Lower lobe of right lung (tissue), 2 donors: Measurements from ENCODE around the gene HEATR5A. TPM values are rescaled to one million over a fixed set of nuclear protein-coding genes. Genes with fewer than 3 reads are reported as not detected.

ENCODE experiments used
- ATAC-seq, 2 donors: fragments of 200-7000 bp; cut with Tn5 transposase; one replicate each; pipeline ENCODE4 v1.9.1; 2020 to 2022; ENCODE audit warnings: mild to moderate bottlenecking in 2 of 2, moderate library complexity in 2 of 2
- DNase-seq: peaks from one replicate; pipeline ENCODE4 v3.0.0-alpha.2; 2020
- H3K27ac ChIP-seq: fragments of 200-600 bp; one replicate; pipeline ENCODE4 v1.8.0; 2022
- H3K27me3 ChIP-seq: fragments of 200-600 bp; one replicate; pipeline ENCODE4 v1.8.0; 2022; ENCODE audit warnings: low read depth
- H3K36me3 ChIP-seq: fragments of 200-600 bp; one replicate; pipeline ENCODE4 v1.8.0; 2022; ENCODE audit warnings: mild to moderate bottlenecking
- H3K4me1 ChIP-seq: fragments of 200-600 bp; one replicate; pipeline ENCODE4 v1.8.0; 2022
- H3K4me3 ChIP-seq: fragments of 200-600 bp; one replicate; pipeline ENCODE4 v1.8.0; 2022; ENCODE audit warnings: mild to moderate bottlenecking
- H3K9me3 ChIP-seq: fragments of 200-600 bp; one replicate; pipeline ENCODE4 v1.8.0; 2022
- intact Hi-C: fragments of 100-400 bp; cut with DNase I; formaldehyde crosslinking; loops from one replicate; pipeline ENCODE4 v1.11.0; 2022
- total RNA-seq: library from RNA; stranded (reverse); fragmentation: NEBNext Ultra II Directional; extraction: Animal tissue kit (Norgen Biotek cat#: 25700); gene quantifications from one replicate; pipeline ENCODE4 v1.2.1, GENCODE V29; 2021
- TF ChIP-seq, protein P1 (sequence below): fragments of 200-600 bp; IDR thresholded peaks from one replicate; pipeline ENCODE4 v1.8.0; 2022; ENCODE audit warnings: antibody characterized with exemption, mild to moderate bottlenecking
- donor health status: DM: no; HTN: yes; CAD: no; lungs with severe emphysema.

HEATR5A gene
- total RNA-seq, 1 donor from 2014 or later = 41.6 TPM

DNA sequence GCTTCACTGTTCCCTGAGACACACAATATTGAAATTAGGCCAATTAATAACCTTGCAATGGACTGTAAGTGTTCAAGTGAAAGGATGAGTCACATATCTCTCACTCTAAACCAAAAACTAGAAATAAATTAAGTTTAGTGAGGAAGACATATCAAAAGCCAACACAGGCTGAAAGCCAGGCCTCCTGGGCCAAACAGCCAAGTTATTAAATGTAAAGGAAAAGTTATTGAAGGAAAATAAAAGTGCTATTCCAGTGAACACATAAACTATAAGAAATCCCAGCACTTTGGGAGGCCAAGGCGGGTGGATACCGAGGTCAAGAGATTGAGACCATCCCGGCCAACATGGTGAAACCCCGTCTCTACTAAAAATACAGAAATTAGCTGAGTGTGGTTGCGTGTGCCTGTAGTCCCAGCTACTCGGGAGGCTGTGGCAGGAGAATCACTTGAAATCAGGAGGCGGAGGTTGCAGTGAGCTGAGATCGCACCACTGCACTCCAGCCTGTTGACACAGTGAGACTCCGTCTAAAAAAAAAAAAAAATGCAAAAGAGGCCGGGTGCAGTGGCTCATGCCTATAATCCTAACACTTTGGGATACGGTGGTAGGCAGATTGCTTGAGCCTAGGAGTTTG, 10.4 kb upstream of the HEATR5A start:
- TF ChIP-seq, protein P1, sequence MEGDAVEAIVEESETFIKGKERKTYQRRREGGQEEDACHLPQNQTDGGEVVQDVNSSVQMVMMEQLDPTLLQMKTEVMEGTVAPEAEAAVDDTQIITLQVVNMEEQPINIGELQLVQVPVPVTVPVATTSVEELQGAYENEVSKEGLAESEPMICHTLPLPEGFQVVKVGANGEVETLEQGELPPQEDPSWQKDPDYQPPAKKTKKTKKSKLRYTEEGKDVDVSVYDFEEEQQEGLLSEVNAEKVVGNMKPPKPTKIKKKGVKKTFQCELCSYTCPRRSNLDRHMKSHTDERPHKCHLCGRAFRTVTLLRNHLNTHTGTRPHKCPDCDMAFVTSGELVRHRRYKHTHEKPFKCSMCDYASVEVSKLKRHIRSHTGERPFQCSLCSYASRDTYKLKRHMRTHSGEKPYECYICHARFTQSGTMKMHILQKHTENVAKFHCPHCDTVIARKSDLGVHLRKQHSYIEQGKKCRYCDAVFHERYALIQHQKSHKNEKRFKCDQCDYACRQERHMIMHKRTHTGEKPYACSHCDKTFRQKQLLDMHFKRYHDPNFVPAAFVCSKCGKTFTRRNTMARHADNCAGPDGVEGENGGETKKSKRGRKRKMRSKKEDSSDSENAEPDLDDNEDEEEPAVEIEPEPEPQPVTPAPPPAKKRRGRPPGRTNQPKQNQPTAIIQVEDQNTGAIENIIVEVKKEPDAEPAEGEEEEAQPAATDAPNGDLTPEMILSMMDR = no peak
- H3K27ac ChIP-seq = no peak overlapping the region
- H3K9me3 ChIP-seq = no peaks in the 10 kb centered on the region
- intact Hi-C loops = no loop called here
- H3K36me3 ChIP-seq = no peaks in the 10 kb centered on the region
- no peaks in the 10 kb centered on the region for H3K4me1 ChIP-seq
- no peaks in the 10 kb centered on the region for H3K27me3 ChIP-seq
- ATAC-seq = no peak
- DNase-seq = no peak
- no peak overlapping the region for H3K4me3 ChIP-seq

GRCh38 chr14:31429791-31430190, 9.4 kb upstream of the HEATR5A start:
- Histone ChIP-seq H3K4me1 (no peaks in the 10 kb centered on the region), H3K9me3 (no peaks in the 10 kb centered on the region), H3K27me3 (no peaks in the 10 kb centered on the region), H3K4me3 (no peak overlapping the region), H3K36me3 (no peaks in the 10 kb centered on the region), H3K27ac (no peak overlapping the region)
- ATAC-seq (no peak), DNase-seq (no peak)
- intact Hi-C loops = no loop called here
- TF ChIP-seq, protein P1 = no peak

- H3K27me3 ChIP-seq = no peaks in the 10 kb centered on the region
- intact Hi-C loops = no loop called here
- no peak for ATAC-seq
- DNase-seq = no peak
- TF ChIP-seq, protein P1 = no peak
- H3K4me1 ChIP-seq = no peaks in the 10 kb centered on the region
- H3K27ac ChIP-seq = no peak overlapping the region
- H3K4me3 ChIP-seq = no peak overlapping the region
- no peaks in the 10 kb centered on the region for H3K9me3 ChIP-seq
- H3K36me3 ChIP-seq = no peaks in the 10 kb centered on the region
These were observed 7.7 kb upstream of the HEATR5A start for GRCh38 chr14:31428011-31428410.

- H3K27me3 ChIP-seq = no peaks in the 10 kb centered on the region
- ATAC-seq (no peak), DNase-seq (no peak)
- no peaks in the 10 kb centered on the region for H3K9me3 ChIP-seq
- intact Hi-C loops = no loop called here
- H3K36me3 ChIP-seq = no peaks in the 10 kb centered on the region
- no peaks in the 10 kb centered on the region for H3K4me1 ChIP-seq
- H3K27ac ChIP-seq = no peak overlapping the region
- TF ChIP-seq, protein P1 = no peak
- no peak overlapping the region for H3K4me3 ChIP-seq
These were observed 6.3 kb upstream of the HEATR5A start for GRCh38 chr14:31426663-31427062.

- Histone ChIP-seq H3K27me3 (no peaks in the 10 kb centered on the region), H3K4me1 (peaks cover 2% of the 10 kb centered on the region), H3K9me3 (no peaks in the 10 kb centered on the region), H3K36me3 (no peaks in the 10 kb centered on the region), H3K4me3 (no peak overlapping the region), H3K27ac (no peak overlapping the region)
- no peak for DNase-seq
- intact Hi-C loops = no loop called here
- no peak for ATAC-seq
- TF ChIP-seq, protein P1 = no peak
These were observed 5.6 kb upstream of the HEATR5A start for GRCh38 chr14:31425905-31426304.
